K562 (cell line): ENCODE data around the gene B3GALT6. TPM values are rescaled to one million over a fixed set of nuclear protein-coding genes. Genes with fewer than 3 reads are reported as not detected.

Source experiments
- ATAC-seq: fragments of 200-7000 bp; cut with Tn5 transposase; 3 replicates; pipeline ENCODE4 v1.9.1; 2020; ENCODE audit warnings: moderate library complexity
- BruUV-seq: library from RNA; stranded (reverse); fragments of 400-500 nt; replicated peaks from 2 replicates; lab custom pipeline; 2021; lab: Mats Ljungman, UMichigan
- CTCF ChIA-PET: fragments of 300-600 bp; formaldehyde crosslinking; extraction: SDS; loops from one replicate; lab custom pipeline; 2021; ENCODE audit warnings: low intra/inter-chr PET ratio; lab: Yijun Ruan, JAX
- POLR2A ChIA-PET: fragments of 300-600, 350-650 bp; sonication (Branson Sonifier 250); formaldehyde crosslinking; extraction: SDS; loops from one replicate; lab custom pipeline; 2021; ENCODE audit warnings: antibody characterized with exemption, inconsistent platforms; lab: Yijun Ruan, JAX
- DNase-seq, 4 experiments: peaks; one replicate each; pipeline versions ENCODE4 v3.0.0 to v3.0.0-alpha.2; 2011 to 2018; ENCODE audit warnings: low spot score in 3 of 4, mixed read lengths in 3 of 4; ENCODE audit errors: extremely low read depth in 1 of 4
- FAIRE-seq: peaks from 2 replicates; lab custom pipeline; 2011; peaks lifted over from hg19 to GRCh38; lab: Jason Lieb, UNC
- H2AFZ ChIP-seq: 2 replicates; pipeline ENCODE4 v1.6.0; 2011; ENCODE audit warnings: low read depth, low read length, control low read depth, inconsistent platforms
- H3K27ac ChIP-seq: fragments of 200-600 bp; 3 replicates; pipeline ENCODE4 v1.8.0; 2011; ENCODE audit warnings: low read depth, mild to moderate bottlenecking, control low read depth, inconsistent platforms, low read length, moderate library complexity, mixed read lengths; ENCODE audit errors: extremely low read depth
- H3K27me3 ChIP-seq, 2 experiments: fragments of 300-600 bp in 1 of 2; 2 replicates in 1 of 2; 3 replicates in 1 of 2; pipeline versions ENCODE4 v1.6.0 to v1.8.0; 2011; ENCODE audit warnings: inconsistent platforms in 2 of 2, low read length in 2 of 2, mild to moderate bottlenecking in 1 of 2, mixed read lengths in 1 of 2, moderate library complexity in 1 of 2; ENCODE audit not compliant: control insufficient read depth in 2 of 2, insufficient read depth in 2 of 2
- H3K36me3 ChIP-seq: fragments of 300-600 bp; 3 replicates; pipeline ENCODE4 v1.8.0; 2011; ENCODE audit warnings: mild to moderate bottlenecking, low read length, inconsistent platforms; ENCODE audit not compliant: control insufficient read depth, insufficient read depth
- H3K4me1 ChIP-seq, 2 experiments: fragments of 200-600 bp in 1 of 2; replicated peaks in 1 of 2; 2 replicates in 1 of 2; 3 replicates in 1 of 2; pipeline versions ENCODE4 v1.5.1 to v1.8.0; 2011; ENCODE audit warnings: inconsistent platforms in 2 of 2, low read length in 2 of 2, mild to moderate bottlenecking in 1 of 2, mixed read lengths in 1 of 2, moderate library complexity in 1 of 2; ENCODE audit not compliant: control insufficient read depth in 2 of 2, insufficient read depth in 2 of 2
- H3K4me2 ChIP-seq: 2 replicates; pipeline ENCODE4 v1.6.1; 2011; ENCODE audit warnings: low read length, control low read depth, inconsistent platforms, mixed read lengths; ENCODE audit not compliant: insufficient read depth
- H3K4me3 ChIP-seq: fragments of 200-600 bp; sonication (generic), shearing (Covaris generic); 2 replicates; pipeline ENCODE4 v1.5.1; 2016; ENCODE audit warnings: control low read depth, inconsistent platforms
- H3K79me2 ChIP-seq: fragments of 200-600 bp; 3 replicates; pipeline ENCODE4 v1.8.0; 2011; ENCODE audit warnings: low read length, inconsistent platforms; ENCODE audit not compliant: control insufficient read depth, insufficient read depth
- H3K9ac ChIP-seq, 2 experiments: 2 replicates each; pipeline versions ENCODE4 v1.6.0 to v1.6.1; 2011; ENCODE audit warnings: low read depth in 2 of 2, low read length in 2 of 2, control low read depth in 1 of 2, inconsistent platforms in 1 of 2, mild to moderate bottlenecking in 1 of 2, mixed read lengths in 1 of 2; ENCODE audit not compliant: insufficient read depth in 1 of 2
- H3K9me1 ChIP-seq: one replicate; pipeline ENCODE4 v1.6.0; 2011; ENCODE audit warnings: inconsistent platforms, mild to moderate bottlenecking, low read length, moderate library complexity; ENCODE audit not compliant: control insufficient read depth, insufficient read depth
- H3K9me3 ChIP-seq: replicated peaks from 2 replicates; pipeline ENCODE4 v1.5.1; 2011; ENCODE audit warnings: low read depth, low read length, inconsistent platforms; ENCODE audit not compliant: control insufficient read depth, insufficient read depth
- H4K20me1 ChIP-seq: replicated peaks from 2 replicates; pipeline ENCODE4 v1.6.1; 2011; ENCODE audit warnings: low read length, inconsistent platforms, mixed read lengths; ENCODE audit not compliant: control insufficient read depth, insufficient read depth
- PCBP2 ChIP-seq: fragments of 200-400 bp; formaldehyde crosslinking; IDR thresholded peaks from 2 replicates; pipeline ENCODE4 v1.6.1; 2018; ENCODE audit warnings: low read length, low read depth, mild to moderate bottlenecking, moderate library complexity; ENCODE audit not compliant: poor library complexity, severe bottlenecking
- POLR2A ChIP-seq: fragments of 450-650 bp; conservative IDR thresholded peaks from 2 replicates; pipeline ENCODE4 v1.6.1; 2016
- POLR2AphosphoS5 ChIP-seq: IDR thresholded peaks from 2 replicates; pipeline ENCODE4 v1.6.1; 2011; ENCODE audit warnings: mild to moderate bottlenecking, low read depth, low read length, moderate library complexity; ENCODE audit not compliant: control insufficient read depth, insufficient read depth
- POLR2G ChIP-seq: fragments of 200-400 bp; formaldehyde crosslinking; IDR thresholded peaks from 2 replicates; pipeline ENCODE4 v1.6.1; 2017; ENCODE audit warnings: low read depth, mild to moderate bottlenecking, antibody characterized with exemption, low read length, moderate library complexity
- RBFOX2 ChIP-seq: fragments of 200-400 bp; formaldehyde crosslinking; IDR thresholded peaks from 2 replicates; pipeline ENCODE4 v1.6.1; 2017; ENCODE audit warnings: low read depth, mild to moderate bottlenecking, low read length, moderate library complexity
- SAP30 ChIP-seq: fragments of 200-600 bp; sonication (generic); IDR thresholded peaks from 2 replicates; pipeline ENCODE4 v1.6.1; 2012; ENCODE audit warnings: borderline replicate concordance, low read depth, mild to moderate bottlenecking, moderate library complexity, low read length, control low read depth, inconsistent platforms; ENCODE audit not compliant: insufficient read depth, poor library complexity, severe bottlenecking
- WGBS: fragments of 100-300 bp; shearing (Covaris generic); methylation state at CpG from one replicate; pipeline ENCODE4 v1.1.6; 2016; ENCODE audit warnings: low coverage, mixed read lengths; ENCODE audit not compliant: insufficient coverage; ENCODE audit errors: missing lambda C conversion rate; 5-methylcytosine and 5-hydroxymethylcytosine counted together
- in situ Hi-C: fragments of 300-500 bp; cut with MboI; formaldehyde crosslinking; loops from 4 replicates; pipeline ENCODE4 v1.15.0; 2018; ENCODE audit warnings: inconsistent platforms, mixed read lengths
- intact Hi-C: fragments of 100-400 bp; cut with micrococcal nuclease; formaldehyde crosslinking; loops from 2 replicates; pipeline ENCODE4 v1.14.2; 2022
- polyA plus RNA-seq, 8 experiments: library from polyadenylated mRNA; depleted of rRNA in 4 of 8; stranded (reverse) in 5 of 8; unstranded in 3 of 8; fragments of >200 nt; fragmentation: Nextera tagmentation in 2 of 8; fragmentation: Illumina TruSeq in 1 of 8; extraction: Ambion mirVana in 2 of 8; extraction: Trizol in 1 of 8; gene quantifications; 2 replicates each; pipeline versions ENCODE4 v1.2.1 to v1.2.3, GENCODE V29; 2011 to 2014; ENCODE audit warnings: inconsistent platforms in 1 of 8, missing spikeins in 1 of 8
- total RNA-seq, 7 experiments: library from RNA; depleted of rRNA in 6 of 7; stranded (reverse); fragments of >200 nt in 6 of 7; fragmentation: Illumina TruSeq in 2 of 7; extraction: Trizol in 2 of 7; gene quantifications; 2 replicates each; pipeline versions ENCODE4 v1.2.1 to v1.2.3, GENCODE V29; 2011 to 2021; ENCODE audit warnings: low replicate concordance in 1 of 7
- TF ChIP-seq, protein P1 (sequence below): fragments of 450-650 bp; IDR thresholded peaks from 2 replicates; pipeline ENCODE4 v1.6.1; 2017; ENCODE audit warnings: mild to moderate bottlenecking, moderate library complexity

B3GALT6 gene
- total and polyA plus RNA-seq, 9 of the 15 experiments (the other 6 are each of a cell fraction or from before 2014, with no cell fraction given) = 0.68 to 29.8 (median 9.9) TPM

DNA sequence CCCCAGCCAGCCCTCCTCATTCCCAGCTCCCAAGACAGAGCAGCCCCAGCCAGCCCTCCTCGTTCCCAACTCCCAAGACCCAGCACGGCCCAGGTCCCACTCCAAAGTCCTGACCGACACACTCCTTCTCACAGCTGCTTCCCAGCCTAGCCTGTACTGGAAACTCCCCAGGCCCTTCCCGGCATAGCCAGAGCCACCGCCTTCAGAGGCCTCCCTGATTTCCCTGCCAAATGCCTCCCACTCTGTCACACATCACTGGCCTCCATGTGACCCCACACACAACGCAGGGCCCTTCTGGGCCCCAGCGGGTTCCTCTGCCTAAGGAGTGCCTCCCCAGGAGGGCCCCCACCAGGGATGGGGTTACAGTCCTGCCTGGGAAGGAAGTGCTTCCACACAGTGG lies 38.8 kb downstream of the B3GALT6 start:
- Histone ChIP-seq H3K9me3 (no peaks in the 10 kb centered on the region), H3K36me3 (peaks cover 56% of the 10 kb centered on the region), H3K9me1 (peaks cover 7% of the 10 kb centered on the region), H3K4me1 (peaks cover 16 to 65% of the 10 kb centered on the region in 2 experiments; a peak in 4 of 5 replicates), H3K27ac (no peak overlapping the region), H3K4me2 (no peak overlapping the region), H4K20me1 (peaks cover 23% of the 10 kb centered on the region), H2AFZ (no peak overlapping the region), H3K9ac (peak overlapping the region in 1 of 2 experiments; percentile 85; a peak in 2 of 4 replicates), H3K27me3 (no peaks in the 10 kb centered on the region), H3K4me3 (no peak overlapping the region), H3K79me2 (peaks cover 72% of the 10 kb centered on the region)
- DNase-seq (no peak), FAIRE-seq (no peak), ATAC-seq (no peak)
- intact Hi-C loops = no loop called here
- ChIA-PET CTCF (no interaction called here), POLR2A (interaction anchor here (0.5 to 1.8 kb wide), 4 partner anchors 10 to 631 kb away, joined by 3 to 7 read pairs (median 6); no protein-coding TSS in a partner anchor)
- whole genome bisulfite sequencing = 87% methylated on average over 7 of the region's 7 CpGs
- in situ Hi-C loops = no loop called here
- BruUV-seq = no TSS peak
- peak; percentile 24; the same call in 1 of the 2 replicates for TF ChIP-seq POLR2A
- TF ChIP-seq, protein P1, sequence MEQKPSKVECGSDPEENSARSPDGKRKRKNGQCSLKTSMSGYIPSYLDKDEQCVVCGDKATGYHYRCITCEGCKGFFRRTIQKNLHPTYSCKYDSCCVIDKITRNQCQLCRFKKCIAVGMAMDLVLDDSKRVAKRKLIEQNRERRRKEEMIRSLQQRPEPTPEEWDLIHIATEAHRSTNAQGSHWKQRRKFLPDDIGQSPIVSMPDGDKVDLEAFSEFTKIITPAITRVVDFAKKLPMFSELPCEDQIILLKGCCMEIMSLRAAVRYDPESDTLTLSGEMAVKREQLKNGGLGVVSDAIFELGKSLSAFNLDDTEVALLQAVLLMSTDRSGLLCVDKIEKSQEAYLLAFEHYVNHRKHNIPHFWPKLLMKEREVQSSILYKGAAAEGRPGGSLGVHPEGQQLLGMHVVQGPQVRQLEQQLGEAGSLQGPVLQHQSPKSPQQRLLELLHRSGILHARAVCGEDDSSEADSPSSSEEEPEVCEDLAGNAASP = no peak
- peak; percentile 30; the same call in 1 of the 2 replicates for TF ChIP-seq POLR2AphosphoS5
- TF ChIP-seq PCBP2 = no peak
- TF ChIP-seq SAP30 = no peak
- peak; percentile 59 for TF ChIP-seq POLR2G
- TF ChIP-seq RBFOX2 = peak; percentile 54
